ENCODE data around the gene DCHS2.

DCHS2 gene

GRCh38 chr4:154320521-154320920 lies 171.1 kb downstream of the DCHS2 start:
- Histone ChIP-seq H3K9ac (ENCODE audit: low read depth, low read length) (no peak overlapping the region), H3K36me3 (ENCODE audit: control insufficient read depth, insufficient read depth, low read length) (no peaks in the 10 kb centered on the region), H3K4me1 (ENCODE audit: control insufficient read depth, insufficient read depth, low read length) (no peaks in the 10 kb centered on the region), H3K9me3 (ENCODE audit: control insufficient read depth, insufficient read depth, low read length) (0 out of 2 replicates have a peak, but pooled peaks cover 2% of the 10 kb centered on the region), H3K27me3 (ENCODE audit: control insufficient read depth, insufficient read depth, low read length) (no peaks in the 10 kb centered on the region), H3K27ac (ENCODE audit: low read depth, low read length) (no peak overlapping the region), H3K4me3 (ENCODE audit: low read depth, low read length) (no peak overlapping the region)

GRCh38 chr4:154319736-154320135 lies 171.9 kb downstream of the DCHS2 start:
- Histone ChIP-seq H3K27ac (ENCODE audit: low read depth, low read length) (no peak overlapping the region), H3K4me3 (ENCODE audit: low read depth, low read length) (no peak overlapping the region), H3K4me1 (ENCODE audit: control insufficient read depth, insufficient read depth, low read length) (no peaks in the 10 kb centered on the region), H3K27me3 (ENCODE audit: control insufficient read depth, insufficient read depth, low read length) (no peaks in the 10 kb centered on the region), H3K36me3 (ENCODE audit: control insufficient read depth, insufficient read depth, low read length) (no peaks in the 10 kb centered on the region), H3K9ac (ENCODE audit: low read depth, low read length) (no peak overlapping the region), H3K9me3 (ENCODE audit: control insufficient read depth, insufficient read depth, low read length) (0 out of 2 replicates have a peak, but pooled peaks cover 2% of the 10 kb centered on the region)

- H3K9me3 ChIP-seq (ENCODE audit: control insufficient read depth, insufficient read depth, low read length), result 0 out of 2 replicates have a peak, but pooled peaks cover 2% of the 10 kb centered on the region
- no peak overlapping the region for H3K27ac ChIP-seq (ENCODE audit: low read depth, low read length)
- peaks cover 15% of the 10 kb centered on the region for H3K4me1 ChIP-seq (ENCODE audit: control insufficient read depth, insufficient read depth, low read length)
- no peak overlapping the region for H3K4me3 ChIP-seq (ENCODE audit: low read depth, low read length)
- no peaks in the 10 kb centered on the region for H3K36me3 ChIP-seq (ENCODE audit: control insufficient read depth, insufficient read depth, low read length)
- H3K9ac ChIP-seq (ENCODE audit: low read depth, low read length), result no peak overlapping the region
- no peaks in the 10 kb centered on the region for H3K27me3 ChIP-seq (ENCODE audit: control insufficient read depth, insufficient read depth, low read length)
Measured at GRCh38 chr4:154317201-154317999, 174.2 kb downstream of the DCHS2 start.

DNA sequence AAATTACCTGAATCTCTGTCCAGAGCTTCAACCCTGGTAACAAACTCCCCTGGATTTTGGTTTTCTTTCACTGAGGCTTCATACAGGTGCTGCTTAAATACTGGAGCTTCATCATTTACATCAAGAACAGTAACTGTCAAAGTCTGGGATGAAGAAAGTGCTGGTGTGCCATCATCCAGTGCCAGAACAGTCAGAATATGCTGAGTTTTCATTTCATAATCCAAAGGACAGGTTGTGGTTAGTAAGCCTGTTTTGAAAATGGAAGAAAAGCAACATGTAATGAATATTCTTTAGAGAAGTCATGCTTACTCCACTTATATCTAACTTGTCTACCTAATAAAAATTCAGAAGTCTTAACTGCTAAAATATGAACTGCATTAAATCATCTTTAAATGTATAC lies 175.9 kb downstream of the DCHS2 start:
- Histone ChIP-seq H3K4me3 (ENCODE audit: low read depth, low read length) (no peak overlapping the region), H3K4me1 (ENCODE audit: control insufficient read depth, insufficient read depth, low read length) (peaks cover 15% of the 10 kb centered on the region), H3K27me3 (ENCODE audit: control insufficient read depth, insufficient read depth, low read length) (no peaks in the 10 kb centered on the region), H3K9ac (ENCODE audit: low read depth, low read length) (no peak overlapping the region), H3K36me3 (ENCODE audit: control insufficient read depth, insufficient read depth, low read length) (no peaks in the 10 kb centered on the region), H3K27ac (ENCODE audit: low read depth, low read length) (no peak overlapping the region), H3K9me3 (ENCODE audit: control insufficient read depth, insufficient read depth, low read length) (0 out of 2 replicates have a peak, but pooled peaks cover 2% of the 10 kb centered on the region)

GRCh38 chr4:154314248-154314647 lies 177.4 kb downstream of the DCHS2 start:
- H3K9ac ChIP-seq (ENCODE audit: low read depth, low read length), result no peak overlapping the region
- H3K9me3 ChIP-seq (ENCODE audit: control insufficient read depth, insufficient read depth, low read length), result 0 out of 2 replicates have a peak, but pooled peaks cover 2% of the 10 kb centered on the region
- no peak overlapping the region for H3K4me3 ChIP-seq (ENCODE audit: low read depth, low read length)
- H3K27ac ChIP-seq (ENCODE audit: low read depth, low read length), result no peak overlapping the region
- no peaks in the 10 kb centered on the region for H3K36me3 ChIP-seq (ENCODE audit: control insufficient read depth, insufficient read depth, low read length)
- H3K27me3 ChIP-seq (ENCODE audit: control insufficient read depth, insufficient read depth, low read length), result no peaks in the 10 kb centered on the region
- peaks cover 15% of the 10 kb centered on the region for H3K4me1 ChIP-seq (ENCODE audit: control insufficient read depth, insufficient read depth, low read length)

DNA sequence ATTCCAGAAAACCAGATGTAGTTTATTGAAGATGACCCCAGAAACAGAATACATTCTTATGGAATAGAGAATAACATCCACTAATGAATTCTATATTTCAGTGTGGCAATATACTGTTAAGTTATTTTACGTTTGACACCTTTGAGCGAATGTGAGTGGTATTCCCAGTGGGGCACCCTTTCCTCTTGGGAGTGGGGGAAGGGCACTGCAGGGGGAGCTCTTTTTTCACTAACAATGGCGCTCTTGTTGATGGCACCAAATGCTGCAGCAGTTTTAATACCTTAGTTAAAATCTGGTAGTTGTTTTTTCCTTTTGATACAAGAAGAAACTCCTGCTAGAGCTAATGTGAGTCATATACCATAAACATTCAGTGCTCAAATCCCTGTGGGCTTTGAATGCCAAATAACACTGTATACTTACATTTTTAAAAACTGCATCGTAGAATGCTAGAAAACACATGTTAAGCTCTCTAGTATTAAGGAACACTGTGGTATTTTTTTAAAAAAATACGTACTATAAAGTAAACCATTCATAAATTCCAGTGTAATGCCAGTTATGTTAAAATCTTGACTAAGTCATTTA lies 178.5 kb downstream of the DCHS2 start:
- Histone ChIP-seq H3K4me3 (ENCODE audit: low read depth, low read length) (no peak overlapping the region), H3K9me3 (ENCODE audit: control insufficient read depth, insufficient read depth, low read length) (no peaks in the 10 kb centered on the region), H3K27me3 (ENCODE audit: control insufficient read depth, insufficient read depth, low read length) (no peaks in the 10 kb centered on the region), H3K36me3 (ENCODE audit: control insufficient read depth, insufficient read depth, low read length) (no peaks in the 10 kb centered on the region), H3K27ac (ENCODE audit: low read depth, low read length) (no peak overlapping the region), H3K4me1 (ENCODE audit: control insufficient read depth, insufficient read depth, low read length) (peaks cover 15% of the 10 kb centered on the region), H3K9ac (ENCODE audit: low read depth, low read length) (no peak overlapping the region)

DNA sequence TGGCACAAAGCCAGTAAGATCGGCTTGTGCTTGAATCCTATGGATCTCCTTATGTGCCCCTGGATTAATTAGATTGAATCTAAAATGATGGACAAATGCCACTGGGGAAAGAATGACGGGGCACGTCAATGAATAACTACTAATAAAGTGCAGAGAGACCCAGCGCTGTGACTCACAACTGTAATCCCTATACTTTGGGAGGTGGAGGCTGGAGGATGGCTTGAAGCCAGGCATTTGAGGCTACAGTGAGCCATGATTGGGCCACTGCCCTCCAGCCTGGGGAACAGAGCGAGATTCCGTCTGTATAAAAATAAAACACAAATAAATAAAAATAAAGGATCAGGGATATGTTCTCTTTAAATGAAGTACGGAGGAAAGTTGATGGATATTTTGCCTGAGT lies 179.4 kb downstream of the DCHS2 start:
- no peak overlapping the region for H3K27ac ChIP-seq (ENCODE audit: low read depth, low read length)
- no peak overlapping the region for H3K4me3 ChIP-seq (ENCODE audit: low read depth, low read length)
- no peak overlapping the region for H3K9ac ChIP-seq (ENCODE audit: low read depth, low read length)
- H3K27me3 ChIP-seq (ENCODE audit: control insufficient read depth, insufficient read depth, low read length), result no peaks in the 10 kb centered on the region
- H3K4me1 ChIP-seq (ENCODE audit: control insufficient read depth, insufficient read depth, low read length), result peaks cover 15% of the 10 kb centered on the region
- H3K9me3 ChIP-seq (ENCODE audit: control insufficient read depth, insufficient read depth, low read length), result no peaks in the 10 kb centered on the region
- no peaks in the 10 kb centered on the region for H3K36me3 ChIP-seq (ENCODE audit: control insufficient read depth, insufficient read depth, low read length)

GRCh38 chr4:154310578-154310977 lies 181.0 kb downstream of the DCHS2 start:
- H3K27me3 ChIP-seq (ENCODE audit: control insufficient read depth, insufficient read depth, low read length), result no peaks in the 10 kb centered on the region
- no peak overlapping the region for H3K9ac ChIP-seq (ENCODE audit: low read depth, low read length)
- H3K9me3 ChIP-seq (ENCODE audit: control insufficient read depth, insufficient read depth, low read length), result no peaks in the 10 kb centered on the region
- no peaks in the 10 kb centered on the region for H3K36me3 ChIP-seq (ENCODE audit: control insufficient read depth, insufficient read depth, low read length)
- H3K4me3 ChIP-seq (ENCODE audit: low read depth, low read length), result no peak overlapping the region
- H3K27ac ChIP-seq (ENCODE audit: low read depth, low read length), result no peak overlapping the region
- peaks cover 15% of the 10 kb centered on the region for H3K4me1 ChIP-seq (ENCODE audit: control insufficient read depth, insufficient read depth, low read length)

GRCh38 chr4:154308207-154308606 lies 183.4 kb downstream of the DCHS2 start:
- no peak overlapping the region for H3K27ac ChIP-seq (ENCODE audit: low read depth, low read length)
- no peaks in the 10 kb centered on the region for H3K36me3 ChIP-seq (ENCODE audit: control insufficient read depth, insufficient read depth, low read length)
- H3K4me3 ChIP-seq (ENCODE audit: low read depth, low read length), result no peak overlapping the region
- peaks cover 5% of the 10 kb centered on the region for H3K4me1 ChIP-seq (ENCODE audit: control insufficient read depth, insufficient read depth, low read length)
- no peaks in the 10 kb centered on the region for H3K27me3 ChIP-seq (ENCODE audit: control insufficient read depth, insufficient read depth, low read length)
- H3K9me3 ChIP-seq (ENCODE audit: control insufficient read depth, insufficient read depth, low read length), result no peaks in the 10 kb centered on the region
- H3K9ac ChIP-seq (ENCODE audit: low read depth, low read length), result no peak overlapping the region

GRCh38 chr4:154307451-154307850 lies 184.1 kb downstream of the DCHS2 start:
- no peak overlapping the region for H3K9ac ChIP-seq (ENCODE audit: low read depth, low read length)
- H3K9me3 ChIP-seq (ENCODE audit: control insufficient read depth, insufficient read depth, low read length), result no peaks in the 10 kb centered on the region
- H3K27me3 ChIP-seq (ENCODE audit: control insufficient read depth, insufficient read depth, low read length), result no peaks in the 10 kb centered on the region
- no peaks in the 10 kb centered on the region for H3K36me3 ChIP-seq (ENCODE audit: control insufficient read depth, insufficient read depth, low read length)
- H3K4me1 ChIP-seq (ENCODE audit: control insufficient read depth, insufficient read depth, low read length), result no peaks in the 10 kb centered on the region
- H3K27ac ChIP-seq (ENCODE audit: low read depth, low read length), result no peak overlapping the region
- H3K4me3 ChIP-seq (ENCODE audit: low read depth, low read length), result no peak overlapping the region

DNA sequence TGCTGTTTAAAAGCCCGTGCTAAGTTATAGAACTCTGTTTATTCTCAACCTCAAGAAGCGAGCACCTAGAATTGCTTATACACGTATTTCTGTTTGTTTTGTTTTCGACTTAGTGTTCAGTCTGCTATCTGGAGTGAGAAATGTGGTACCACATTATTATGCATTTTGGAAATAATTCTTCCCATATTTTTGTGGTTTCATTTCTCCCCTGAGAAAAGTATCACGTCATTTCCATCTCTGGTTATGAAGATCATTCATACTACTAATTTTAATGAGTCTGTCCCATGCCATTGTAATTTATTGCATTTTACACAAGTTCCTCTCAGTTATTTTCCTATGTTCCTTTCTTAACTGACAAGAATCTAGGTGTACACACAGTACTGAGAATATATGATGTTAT lies 186.0 kb downstream of the DCHS2 start:
- Histone ChIP-seq H3K27me3 (ENCODE audit: control insufficient read depth, insufficient read depth, low read length) (no peaks in the 10 kb centered on the region), H3K4me1 (ENCODE audit: control insufficient read depth, insufficient read depth, low read length) (no peaks in the 10 kb centered on the region), H3K36me3 (ENCODE audit: control insufficient read depth, insufficient read depth, low read length) (no peaks in the 10 kb centered on the region), H3K27ac (ENCODE audit: low read depth, low read length) (no peak overlapping the region), H3K9me3 (ENCODE audit: control insufficient read depth, insufficient read depth, low read length) (no peaks in the 10 kb centered on the region), H3K9ac (ENCODE audit: low read depth, low read length) (no peak overlapping the region), H3K4me3 (ENCODE audit: low read depth, low read length) (no peak overlapping the region)
